ENCODE measurements around the gene PITPNM3. TPM values are rescaled to one million over a fixed set of nuclear protein-coding genes. Genes with fewer than 3 reads are reported as not detected.

PITPNM3 gene
- total and polyA plus RNA-seq, 2 of the 8 experiments (the other 6 are each of a cell fraction or from before 2014, with no cell fraction given): 1.7 to 3.1 TPM

- no peak for TF ChIP-seq POLR2AphosphoS5 (IDR thresholded peaks at IDR 0.05; ENCODE audit: low read depth, low read length)
- no peak for TF ChIP-seq MAFK (IDR thresholded peaks at IDR 0.05; ENCODE audit: low read depth, low read length)
- TF ChIP-seq, protein P1, sequence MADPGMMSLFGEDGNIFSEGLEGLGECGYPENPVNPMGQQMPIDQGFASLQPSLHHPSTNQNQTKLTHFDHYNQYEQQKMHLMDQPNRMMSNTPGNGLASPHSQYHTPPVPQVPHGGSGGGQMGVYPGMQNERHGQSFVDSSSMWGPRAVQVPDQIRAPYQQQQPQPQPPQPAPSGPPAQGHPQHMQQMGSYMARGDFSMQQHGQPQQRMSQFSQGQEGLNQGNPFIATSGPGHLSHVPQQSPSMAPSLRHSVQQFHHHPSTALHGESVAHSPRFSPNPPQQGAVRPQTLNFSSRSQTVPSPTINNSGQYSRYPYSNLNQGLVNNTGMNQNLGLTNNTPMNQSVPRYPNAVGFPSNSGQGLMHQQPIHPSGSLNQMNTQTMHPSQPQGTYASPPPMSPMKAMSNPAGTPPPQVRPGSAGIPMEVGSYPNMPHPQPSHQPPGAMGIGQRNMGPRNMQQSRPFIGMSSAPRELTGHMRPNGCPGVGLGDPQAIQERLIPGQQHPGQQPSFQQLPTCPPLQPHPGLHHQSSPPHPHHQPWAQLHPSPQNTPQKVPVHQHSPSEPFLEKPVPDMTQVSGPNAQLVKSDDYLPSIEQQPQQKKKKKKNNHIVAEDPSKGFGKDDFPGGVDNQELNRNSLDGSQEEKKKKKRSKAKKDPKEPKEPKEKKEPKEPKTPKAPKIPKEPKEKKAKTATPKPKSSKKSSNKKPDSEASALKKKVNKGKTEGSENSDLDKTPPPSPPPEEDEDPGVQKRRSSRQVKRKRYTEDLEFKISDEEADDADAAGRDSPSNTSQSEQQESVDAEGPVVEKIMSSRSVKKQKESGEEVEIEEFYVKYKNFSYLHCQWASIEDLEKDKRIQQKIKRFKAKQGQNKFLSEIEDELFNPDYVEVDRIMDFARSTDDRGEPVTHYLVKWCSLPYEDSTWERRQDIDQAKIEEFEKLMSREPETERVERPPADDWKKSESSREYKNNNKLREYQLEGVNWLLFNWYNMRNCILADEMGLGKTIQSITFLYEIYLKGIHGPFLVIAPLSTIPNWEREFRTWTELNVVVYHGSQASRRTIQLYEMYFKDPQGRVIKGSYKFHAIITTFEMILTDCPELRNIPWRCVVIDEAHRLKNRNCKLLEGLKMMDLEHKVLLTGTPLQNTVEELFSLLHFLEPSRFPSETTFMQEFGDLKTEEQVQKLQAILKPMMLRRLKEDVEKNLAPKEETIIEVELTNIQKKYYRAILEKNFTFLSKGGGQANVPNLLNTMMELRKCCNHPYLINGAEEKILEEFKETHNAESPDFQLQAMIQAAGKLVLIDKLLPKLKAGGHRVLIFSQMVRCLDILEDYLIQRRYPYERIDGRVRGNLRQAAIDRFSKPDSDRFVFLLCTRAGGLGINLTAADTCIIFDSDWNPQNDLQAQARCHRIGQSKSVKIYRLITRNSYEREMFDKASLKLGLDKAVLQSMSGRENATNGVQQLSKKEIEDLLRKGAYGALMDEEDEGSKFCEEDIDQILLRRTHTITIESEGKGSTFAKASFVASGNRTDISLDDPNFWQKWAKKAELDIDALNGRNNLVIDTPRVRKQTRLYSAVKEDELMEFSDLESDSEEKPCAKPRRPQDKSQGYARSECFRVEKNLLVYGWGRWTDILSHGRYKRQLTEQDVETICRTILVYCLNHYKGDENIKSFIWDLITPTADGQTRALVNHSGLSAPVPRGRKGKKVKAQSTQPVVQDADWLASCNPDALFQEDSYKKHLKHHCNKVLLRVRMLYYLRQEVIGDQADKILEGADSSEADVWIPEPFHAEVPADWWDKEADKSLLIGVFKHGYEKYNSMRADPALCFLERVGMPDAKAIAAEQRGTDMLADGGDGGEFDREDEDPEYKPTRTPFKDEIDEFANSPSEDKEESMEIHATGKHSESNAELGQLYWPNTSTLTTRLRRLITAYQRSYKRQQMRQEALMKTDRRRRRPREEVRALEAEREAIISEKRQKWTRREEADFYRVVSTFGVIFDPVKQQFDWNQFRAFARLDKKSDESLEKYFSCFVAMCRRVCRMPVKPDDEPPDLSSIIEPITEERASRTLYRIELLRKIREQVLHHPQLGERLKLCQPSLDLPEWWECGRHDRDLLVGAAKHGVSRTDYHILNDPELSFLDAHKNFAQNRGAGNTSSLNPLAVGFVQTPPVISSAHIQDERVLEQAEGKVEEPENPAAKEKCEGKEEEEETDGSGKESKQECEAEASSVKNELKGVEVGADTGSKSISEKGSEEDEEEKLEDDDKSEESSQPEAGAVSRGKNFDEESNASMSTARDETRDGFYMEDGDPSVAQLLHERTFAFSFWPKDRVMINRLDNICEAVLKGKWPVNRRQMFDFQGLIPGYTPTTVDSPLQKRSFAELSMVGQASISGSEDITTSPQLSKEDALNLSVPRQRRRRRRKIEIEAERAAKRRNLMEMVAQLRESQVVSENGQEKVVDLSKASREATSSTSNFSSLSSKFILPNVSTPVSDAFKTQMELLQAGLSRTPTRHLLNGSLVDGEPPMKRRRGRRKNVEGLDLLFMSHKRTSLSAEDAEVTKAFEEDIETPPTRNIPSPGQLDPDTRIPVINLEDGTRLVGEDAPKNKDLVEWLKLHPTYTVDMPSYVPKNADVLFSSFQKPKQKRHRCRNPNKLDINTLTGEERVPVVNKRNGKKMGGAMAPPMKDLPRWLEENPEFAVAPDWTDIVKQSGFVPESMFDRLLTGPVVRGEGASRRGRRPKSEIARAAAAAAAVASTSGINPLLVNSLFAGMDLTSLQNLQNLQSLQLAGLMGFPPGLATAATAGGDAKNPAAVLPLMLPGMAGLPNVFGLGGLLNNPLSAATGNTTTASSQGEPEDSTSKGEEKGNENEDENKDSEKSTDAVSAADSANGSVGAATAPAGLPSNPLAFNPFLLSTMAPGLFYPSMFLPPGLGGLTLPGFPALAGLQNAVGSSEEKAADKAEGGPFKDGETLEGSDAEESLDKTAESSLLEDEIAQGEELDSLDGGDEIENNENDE (IDR thresholded peaks at IDR 0.05; ENCODE audit: insufficient replicate concordance, low read length): no peak
- no peak for TF ChIP-seq SAP30 (IDR thresholded peaks at IDR 0.05; ENCODE audit: insufficient read depth, insufficient replicate concordance, low read length)
- no peak for TF ChIP-seq BCL11A (IDR thresholded peaks at IDR 0.05; ENCODE audit: low read depth in 2 of 2, low read length in 2 of 2)
- TF ChIP-seq FOSL1 (IDR thresholded peaks at IDR 0.05; ENCODE audit: insufficient read depth, low read depth, low read length): no peak
- TF ChIP-seq KDM4A (IDR thresholded peaks at IDR 0.05; ENCODE audit: low read depth, low read length, severe bottlenecking): no peak
Measured at GRCh38 chr17:6545291-6545690, 11.1 kb downstream of the PITPNM3 start (continued).
